DMS53 (cell line): ENCODE results near the gene CDK14.

Source experiments
- DNase-seq: peaks from one replicate; lab custom pipeline; 2025; lab: John Stamatoyannopoulos, UW

The CDK14 gene

DNA sequence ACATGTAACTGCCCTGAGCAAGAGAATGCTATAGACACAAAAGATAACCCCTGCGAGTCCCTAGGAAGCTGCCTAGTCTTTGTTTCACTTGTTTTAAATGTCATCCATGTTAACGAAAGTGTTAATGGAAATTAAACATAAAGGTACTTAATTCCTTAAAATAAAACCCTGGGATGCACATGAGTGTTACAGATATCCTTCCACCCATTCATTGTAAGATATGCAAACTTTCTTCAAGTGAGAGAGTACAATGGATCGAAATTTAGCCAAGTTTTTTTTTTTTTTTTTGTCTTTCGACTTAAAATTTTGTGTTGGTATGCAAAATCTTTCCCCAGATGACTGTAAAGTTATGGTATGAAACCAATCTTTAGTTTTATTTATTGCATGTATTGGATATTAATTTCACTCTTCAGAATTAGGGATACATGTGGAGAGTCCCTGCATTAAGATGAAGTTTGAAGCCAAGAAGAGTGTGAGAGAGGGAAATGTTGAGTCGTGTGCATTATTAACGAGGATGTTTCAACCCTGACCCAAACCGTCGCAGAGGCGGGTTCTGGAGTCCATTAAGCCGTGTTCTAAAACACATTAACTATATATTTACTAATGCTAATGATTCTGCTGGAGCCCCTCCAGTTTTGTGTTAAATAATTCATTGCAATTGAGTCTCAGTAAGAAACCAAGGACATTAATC is 1.6 kb downstream of the CDK14 start:
- no peak for DNase-seq

DNA sequence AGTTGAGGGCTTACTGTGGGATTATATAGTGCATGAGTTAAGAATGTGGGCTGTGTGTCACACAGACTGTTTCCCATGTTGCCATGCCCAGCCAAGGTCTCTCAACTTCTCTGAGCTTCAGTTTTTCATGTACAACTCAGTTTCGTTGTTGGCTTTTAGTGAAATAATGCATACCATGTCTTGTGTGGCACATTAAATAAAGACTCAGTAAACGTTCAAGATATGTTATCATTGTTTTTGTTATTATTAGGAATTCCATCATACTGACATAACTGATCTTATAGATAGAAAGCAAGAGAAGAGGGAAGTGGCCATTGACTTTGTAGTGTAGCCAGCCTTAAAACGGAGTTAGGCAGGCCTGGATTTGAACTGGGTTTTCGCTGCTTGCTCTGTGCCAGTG is 2.9 kb downstream of the CDK14 start:
- DNase-seq = no peak

- DNase-seq = no peak
These were observed 3.9 kb downstream of the CDK14 start for GRCh38 chr7:90599892-90600555.

- DNase-seq = no peak
These were observed 6.2 kb downstream of the CDK14 start for GRCh38 chr7:90602303-90602702.

GRCh38 chr7:90603346-90603745 is 7.2 kb downstream of the CDK14 start:
- DNase-seq = peak; percentile 22

DNA sequence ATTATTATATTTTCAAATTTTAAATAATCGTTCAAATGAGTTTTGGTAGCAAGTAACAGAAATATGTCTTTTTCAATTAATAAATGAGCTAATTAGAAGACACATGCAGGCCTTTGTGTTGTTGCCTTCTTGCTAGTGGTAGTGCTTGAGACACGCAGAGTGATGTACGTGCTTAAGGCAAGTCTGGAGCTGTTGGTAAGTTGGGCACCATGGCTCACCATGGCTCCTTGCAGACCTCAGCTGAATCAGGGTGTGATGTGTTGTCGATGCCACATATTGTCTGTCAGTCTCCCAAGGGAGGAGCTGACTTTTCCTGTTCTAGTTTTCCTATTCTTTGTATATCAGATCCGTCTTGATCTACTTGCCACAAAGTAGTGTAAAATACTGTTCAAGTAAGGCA is 8.3 kb downstream of the CDK14 start:
- peak; percentile 58 for DNase-seq

DNA sequence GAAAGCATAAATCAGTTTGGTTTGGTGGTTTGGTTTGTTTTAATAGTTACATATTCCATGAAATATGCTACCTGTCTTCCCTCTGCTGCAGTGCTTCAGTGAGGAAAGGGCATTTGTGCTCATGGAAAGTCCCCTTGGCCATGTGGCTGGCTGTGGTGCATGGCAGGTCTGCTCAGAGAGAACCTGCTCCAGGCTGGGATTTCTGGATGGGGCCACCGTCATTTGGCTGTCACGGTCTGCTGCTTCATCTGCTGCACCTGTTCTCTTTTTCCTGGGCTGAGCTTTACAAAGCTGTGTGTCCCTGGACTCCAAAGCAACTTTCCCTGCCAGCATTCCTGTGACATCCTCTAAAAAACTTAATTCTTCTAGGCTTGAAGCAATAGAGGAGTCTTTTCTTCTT is 8.9 kb downstream of the CDK14 start:
- DNase-seq = peak; percentile 96

DNA sequence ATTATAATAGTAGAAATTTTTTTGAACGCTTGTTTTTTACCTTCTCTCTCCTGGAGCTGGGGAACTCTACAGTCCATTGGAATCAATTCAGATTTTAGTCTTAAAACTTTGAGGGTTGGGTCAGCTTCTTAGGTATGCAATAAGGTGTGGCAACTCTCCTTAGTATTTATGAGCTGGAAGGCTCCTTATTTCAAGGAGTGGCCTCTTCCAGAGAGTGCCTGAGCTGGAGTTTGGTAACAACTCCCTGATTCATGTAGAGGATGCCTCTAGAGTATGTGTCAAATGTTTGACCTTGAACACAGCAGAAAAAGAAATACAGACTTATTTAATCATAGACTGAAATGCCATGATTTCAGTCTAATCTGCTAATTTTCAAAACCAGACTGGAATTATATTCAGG is 11.1 kb downstream of the CDK14 start:
- no peak for DNase-seq

DNA sequence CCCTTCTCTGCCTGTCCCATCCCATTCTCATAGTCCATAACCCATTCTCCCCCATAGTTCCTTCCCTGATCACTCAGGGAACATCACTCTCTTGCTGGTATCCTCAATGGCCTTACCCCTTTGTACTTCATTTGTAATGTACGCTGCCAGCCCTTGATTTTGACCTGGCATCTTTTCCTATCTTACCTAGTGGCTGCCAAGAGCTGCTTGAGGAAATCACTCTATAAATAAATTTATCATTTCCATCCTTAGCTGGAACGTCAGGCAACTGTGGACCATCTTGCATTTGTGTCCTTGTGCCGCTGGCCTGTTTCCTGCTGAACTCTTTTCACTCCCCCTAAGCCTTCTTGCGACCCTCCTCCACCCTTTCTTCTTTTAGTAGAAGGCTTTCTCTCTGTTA is 14.0 kb downstream of the CDK14 start:
- no peak for DNase-seq

GRCh38 chr7:90611115-90611514 is 15.0 kb downstream of the CDK14 start:
- peak; percentile 27 for DNase-seq

- no peak for DNase-seq
These were observed 17.0 kb downstream of the CDK14 start for GRCh38 chr7:90613088-90613498.

DNA sequence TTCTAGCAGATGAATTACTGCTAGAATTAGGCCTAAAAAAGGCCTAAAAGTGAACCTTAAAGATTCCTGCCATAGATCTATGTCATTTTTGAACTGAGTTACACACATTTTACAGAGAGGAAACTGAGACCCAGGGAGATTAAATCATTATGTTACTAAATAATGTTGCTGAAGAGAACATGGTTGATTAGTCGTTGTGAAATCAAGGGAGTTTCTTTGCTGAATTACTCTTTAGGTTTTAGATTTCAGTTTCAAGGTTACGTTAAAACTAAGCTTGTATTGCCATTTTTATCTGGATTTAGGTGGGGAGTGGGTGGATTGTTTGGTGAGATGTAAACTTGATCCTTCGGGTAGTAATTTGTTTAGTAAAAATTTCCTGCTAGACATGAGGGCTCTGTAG is 21.3 kb downstream of the CDK14 start:
- DNase-seq = no peak

DNA sequence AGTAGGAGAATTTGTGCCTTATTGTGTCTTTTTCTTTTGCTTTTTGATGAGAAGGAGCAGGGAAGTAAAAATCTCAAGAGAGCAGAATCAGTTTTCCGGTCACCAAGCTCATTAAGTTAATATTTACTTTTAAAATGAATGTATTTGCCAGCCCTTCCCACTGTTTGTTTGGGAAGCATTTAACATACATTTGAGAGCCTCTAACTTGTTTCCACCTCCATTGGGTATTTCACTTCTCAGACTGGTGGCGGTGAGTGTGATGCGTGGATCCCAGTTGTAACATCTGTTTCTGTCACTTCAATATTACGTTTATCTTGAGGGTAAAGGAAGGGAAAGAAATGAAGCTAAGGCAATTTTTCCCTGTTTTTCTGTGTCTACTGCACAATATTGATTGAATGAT is 22.8 kb downstream of the CDK14 start:
- peak; percentile 75 for DNase-seq

GRCh38 chr7:90621125-90621746 is 25.1 kb downstream of the CDK14 start:
- DNase-seq = no peak

GRCh38 chr7:90621747-90622140 is 25.6 kb downstream of the CDK14 start:
- no peak for DNase-seq

DNA sequence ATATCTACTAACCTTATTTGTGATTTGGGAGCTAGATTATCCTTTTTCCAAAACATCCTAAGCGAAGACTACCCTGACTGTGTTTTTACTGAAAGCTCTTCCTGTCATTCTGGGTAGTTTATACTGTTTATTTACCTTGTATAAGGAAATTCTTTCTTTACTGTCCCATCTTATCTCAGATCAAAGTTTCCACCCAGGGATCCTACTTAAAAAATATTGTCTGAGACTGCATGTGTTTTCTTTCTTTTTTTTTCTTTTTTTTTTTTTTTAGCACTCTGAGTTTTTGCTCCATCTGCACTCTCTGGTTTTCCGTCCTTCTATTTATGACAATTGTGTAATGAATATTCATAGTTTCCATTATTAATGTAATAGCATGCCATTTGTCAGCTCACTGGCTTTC is 26.5 kb downstream of the CDK14 start:
- DNase-seq = no peak

GRCh38 chr7:90624225-90624911 is 28.2 kb downstream of the CDK14 start:
- no peak for DNase-seq

- DNase-seq = no peak
These were observed 28.9 kb downstream of the CDK14 start for GRCh38 chr7:90625051-90625450.

- DNase-seq = peak; percentile 13
These were observed 29.4 kb downstream of the CDK14 start for GRCh38 chr7:90625562-90625961.

DNA sequence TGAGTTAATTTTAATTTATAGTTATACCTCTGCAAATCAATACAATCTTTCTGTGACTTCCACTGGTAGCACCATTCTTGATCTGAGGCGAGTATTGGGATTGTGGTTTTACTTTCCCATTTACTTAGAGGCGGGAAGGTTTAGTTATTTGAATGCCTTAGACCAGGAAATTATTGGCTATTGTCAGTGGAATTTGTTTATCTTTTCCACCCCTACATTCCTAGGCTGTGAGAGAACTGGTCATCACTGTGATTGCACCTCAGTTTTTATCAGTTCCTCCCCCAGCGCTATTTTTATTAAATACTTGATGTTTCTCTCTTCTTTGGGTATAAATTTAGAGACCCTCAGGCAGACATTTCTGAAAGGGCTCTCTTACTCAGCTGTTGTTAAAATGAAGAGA is 29.9 kb downstream of the CDK14 start:
- no peak for DNase-seq

GRCh38 chr7:90629297-90629918 is 33.3 kb downstream of the CDK14 start:
- DNase-seq = peak; percentile 83

- DNase-seq = no peak
These were observed 35.4 kb downstream of the CDK14 start for GRCh38 chr7:90631502-90631901.
